IMR-90 (cell line): Measurements from ENCODE around the gene CYP2A13. TPM values are rescaled to one million over a fixed set of nuclear protein-coding genes. Genes with fewer than 3 reads are reported as not detected.
"Not testable (repeated sequence)": the region's sequence is repeated elsewhere in the genome, so short reads cannot be mapped to it uniquely, and the experiment has no call there.

ENCODE experiments used
- ATAC-seq: fragments of 200-7000 bp; cut with Tn5 transposase; 2 replicates; pipeline ENCODE4 v1.9.1; 2020; ENCODE audit warnings: low read depth, mild to moderate bottlenecking, moderate library complexity
- BruUV-seq: library from RNA; stranded (reverse); fragments of 400-500 nt; replicated peaks from 2 replicates; lab custom pipeline; 2021; lab: Mats Ljungman, UMichigan
- CTCF ChIA-PET: fragments of 300-600 bp; formaldehyde crosslinking; extraction: SDS; loops from one replicate; lab custom pipeline; 2021; ENCODE audit warnings: antibody characterized with exemption; lab: Yijun Ruan, JAX
- POLR2A ChIA-PET: fragments of 300-600 bp; sonication (Branson Sonifier 250); formaldehyde crosslinking; loops from one replicate; lab custom pipeline; 2022; ENCODE audit warnings: antibody characterized with exemption; ENCODE audit not compliant: unreplicated experiment; lab: Charles Lee
- DNase-seq: peaks from one replicate; pipeline ENCODE4 v3.0.0; 2013
- H2AFZ ChIP-seq: replicated peaks from 2 replicates; pipeline ENCODE3; 2013; ENCODE audit warnings: low read length, mild to moderate bottlenecking; ENCODE audit not compliant: poor library complexity
- H2AK5ac ChIP-seq: 2 replicates; pipeline ENCODE4 v1.6.1; 2013; ENCODE audit warnings: low read depth, low read length, inconsistent platforms
- H2AK9ac ChIP-seq: replicated peaks from 2 replicates; pipeline ENCODE3; 2013; ENCODE audit warnings: mild to moderate bottlenecking, low read depth, low read length, moderate library complexity; ENCODE audit not compliant: poor library complexity
- H2BK120ac ChIP-seq: 2 replicates; pipeline ENCODE4 v1.6.1; 2013; ENCODE audit warnings: low read depth, low read length, inconsistent platforms
- H2BK15ac ChIP-seq: 3 replicates; pipeline ENCODE4 v1.6.1; 2013; ENCODE audit warnings: low read depth, low read length, inconsistent platforms
- H2BK20ac ChIP-seq: 2 replicates; pipeline ENCODE4 v1.6.1; 2013; ENCODE audit warnings: low read depth, mild to moderate bottlenecking, inconsistent platforms, low read length, moderate library complexity
- H2BK5ac ChIP-seq: 2 replicates; pipeline ENCODE4 v1.6.1; 2013; ENCODE audit warnings: mild to moderate bottlenecking, low read depth, low read length, inconsistent platforms; ENCODE audit not compliant: poor library complexity, severe bottlenecking
- H3K14ac ChIP-seq: replicated peaks from 2 replicates; pipeline ENCODE4 v1.6.1; 2013; ENCODE audit warnings: low read depth, low read length, inconsistent platforms
- H3K18ac ChIP-seq: 2 replicates; pipeline ENCODE4 v1.6.1; 2013; ENCODE audit warnings: low read depth, low read length, control low read depth
- H3K23ac ChIP-seq: 2 replicates; pipeline ENCODE4 v1.6.1; 2013; ENCODE audit warnings: low read depth, low read length, inconsistent platforms
- H3K27ac ChIP-seq: 2 replicates; pipeline ENCODE4 v1.5.1; 2013; ENCODE audit warnings: mild to moderate bottlenecking, control low read depth, low read length; ENCODE audit not compliant: insufficient read depth
- H3K27me3 ChIP-seq: 2 replicates; pipeline ENCODE4 v1.6.1; 2013; ENCODE audit warnings: low read length; ENCODE audit not compliant: control insufficient read depth, insufficient read depth
- H3K36me3 ChIP-seq: 2 replicates; pipeline ENCODE4 v1.6.1; 2013; ENCODE audit warnings: low read length, mixed read lengths; ENCODE audit not compliant: control insufficient read depth, insufficient read depth
- H3K4ac ChIP-seq: 2 replicates; pipeline ENCODE4 v1.6.1; 2013; ENCODE audit warnings: low read depth, low read length, inconsistent platforms
- H3K4me1 ChIP-seq: 2 replicates; pipeline ENCODE4 v1.6.1; 2013; ENCODE audit warnings: low read length, mixed read lengths; ENCODE audit not compliant: control insufficient read depth, insufficient read depth
- H3K4me2 ChIP-seq: 2 replicates; pipeline ENCODE4 v1.6.1; 2013; ENCODE audit warnings: low read depth, mild to moderate bottlenecking, control low read depth, low read length, moderate library complexity
- H3K4me3 ChIP-seq: 2 replicates; pipeline ENCODE4 v1.5.1; 2013; ENCODE audit warnings: low read depth, mild to moderate bottlenecking, control low read depth, low read length, moderate library complexity; ENCODE audit not compliant: insufficient read depth
- H3K56ac ChIP-seq: 2 replicates; pipeline ENCODE4 v1.6.1; 2013; ENCODE audit warnings: low read length, inconsistent platforms; ENCODE audit not compliant: insufficient read depth; ENCODE audit errors: extremely low read depth
- H3K79me1 ChIP-seq, 2 experiments: 2 replicates each; pipeline ENCODE4 v1.6.1; 2013; ENCODE audit warnings: low read length in 2 of 2, inconsistent platforms in 1 of 2, low read depth in 1 of 2
- H3K9ac ChIP-seq: 2 replicates; pipeline ENCODE4 v1.6.1; 2013; ENCODE audit warnings: low read depth, low read length, control low read depth
- H3K9me1 ChIP-seq: 2 replicates; pipeline ENCODE4 v1.6.1; 2013; ENCODE audit warnings: low read length, inconsistent platforms; ENCODE audit not compliant: insufficient read depth
- H3K9me3 ChIP-seq: 2 replicates; pipeline ENCODE4 v1.6.1; 2013; ENCODE audit warnings: low read length; ENCODE audit not compliant: control insufficient read depth, insufficient read depth
- H4K20me1 ChIP-seq: 2 replicates; pipeline ENCODE4 v1.6.1; 2013; ENCODE audit warnings: low read length, inconsistent platforms; ENCODE audit not compliant: insufficient read depth
- H4K5ac ChIP-seq: 2 replicates; pipeline ENCODE4 v1.6.1; 2013; ENCODE audit warnings: mild to moderate bottlenecking, low read depth, low read length, control low read depth
- H4K8ac ChIP-seq, 2 experiments: 2 replicates each; pipeline ENCODE4 v1.6.1; 2013; ENCODE audit warnings: low read depth in 2 of 2, low read length in 2 of 2, control low read depth in 1 of 2, inconsistent platforms in 1 of 2
- H4K91ac ChIP-seq: 2 replicates; pipeline ENCODE4 v1.6.1; 2013; ENCODE audit warnings: low read depth, low read length, inconsistent platforms; ENCODE audit not compliant: insufficient read depth
- CEBPB ChIP-seq: IDR thresholded peaks from 2 replicates; pipeline ENCODE4 v1.6.1; 2012; ENCODE audit warnings: low read depth, low read length, improper control_type of control experiment
- CTCF ChIP-seq: conservative IDR thresholded peaks from 2 replicates; pipeline ENCODE4 v1.5.1; 2012; ENCODE audit warnings: mild to moderate bottlenecking, low read depth, low read length, improper control_type of control experiment
- FOS ChIP-seq: fragments of 150-350 bp; IDR thresholded peaks from 2 replicates; pipeline ENCODE4 v1.6.1; 2016; ENCODE audit warnings: low read depth, low read length
- RFX5 ChIP-seq: IDR thresholded peaks from 2 replicates; pipeline ENCODE4 v1.8.0; 2012; ENCODE audit warnings: low read depth, mild to moderate bottlenecking, low read length, moderate library complexity
- SMC3 ChIP-seq: fragments of 150-350 bp; IDR thresholded peaks from 2 replicates; pipeline ENCODE4 v1.6.1; 2016; ENCODE audit warnings: low read depth, mild to moderate bottlenecking, antibody characterized with exemption, low read length, moderate library complexity
- WGBS, 2 experiments: methylation state at CpG; one replicate each; pipeline versions ENCODE4 v1.1.5 to v1.1.7; 2013; ENCODE audit warnings: missing lambda C conversion rate in 2 of 2; ENCODE audit not compliant: insufficient read length in 1 of 2; ENCODE audit errors: extremely low coverage in 2 of 2; 5-methylcytosine and 5-hydroxymethylcytosine counted together
- dilution Hi-C: fragments of 300-500 bp; cut with HindIII; formaldehyde crosslinking; loops from one replicate; pipeline ENCODE4 v1.14.3; 2018; ENCODE audit warnings: low sequenced_read_pairs; ENCODE audit not compliant: unreplicated experiment
- in situ Hi-C: fragments of 300-500 bp; cut with MboI; formaldehyde crosslinking; loops from 3 replicates; pipeline ENCODE4 v1.14.3; 2019; ENCODE audit warnings: low sequenced_read_pairs, inconsistent platforms, mixed read lengths
- intact Hi-C: fragments of 100-400 bp; cut with micrococcal nuclease; formaldehyde crosslinking; loops from 2 replicates; pipeline ENCODE4 v1.10.0; 2022
- polyA plus RNA-seq, 3 experiments: library from polyadenylated mRNA; depleted of rRNA; stranded (reverse); fragments of >200 nt; gene quantifications; 2 replicates each; pipeline ENCODE4 v1.2.3, GENCODE V29; 2012; ENCODE audit warnings: low replicate concordance in 1 of 3
- total RNA-seq: library from RNA; depleted of rRNA; stranded (reverse); fragments of >200 nt; gene quantifications from 2 replicates; pipeline ENCODE4 v1.2.3, GENCODE V29; 2012
- TF ChIP-seq, protein P1 (sequence below): fragments of 150-350 bp; IDR thresholded peaks from 2 replicates; pipeline ENCODE4 v1.6.1; 2016; ENCODE audit warnings: low read depth, mild to moderate bottlenecking, low read length, moderate library complexity, borderline replicate concordance

Gene CYP2A13
- total and polyA plus RNA-seq, 2 of the 4 experiments (the other 2 are of a cell fraction): not detected

GRCh38 chr19:41098762-41099161 lies 10.5 kb downstream of the CYP2A13 start:
- Histone ChIP-seq H3K18ac (no peak overlapping the region), H3K4me1 (no peaks in the 10 kb centered on the region), H2BK120ac (no peak overlapping the region), H2AK5ac (no peak overlapping the region), H3K14ac (no peak overlapping the region), H4K91ac (no peak overlapping the region), H2AK9ac (no peak overlapping the region), H4K8ac (no peak overlapping the region), H3K27ac (no peak overlapping the region), H3K27me3 (peaks cover 3% of the 10 kb centered on the region; the same call in 1 of the 2 replicates), H3K9me1 (no peaks in the 10 kb centered on the region), H3K23ac (no peak overlapping the region), H3K56ac (no peak overlapping the region), H2BK5ac (no peak overlapping the region), H3K4me3 (no peak overlapping the region), H4K20me1 (no peaks in the 10 kb centered on the region), H3K9ac (no peak overlapping the region), H4K5ac (no peak overlapping the region), H3K79me1 (no peaks in the 10 kb centered on the region), H3K4me2 (no peak overlapping the region), H2BK20ac (no peak overlapping the region), H2BK15ac (no peak overlapping the region), H3K36me3 (no peaks in the 10 kb centered on the region), H3K9me3 (no peaks in the 10 kb centered on the region), H2AFZ (no peak overlapping the region), H3K4ac (no peak overlapping the region)
- ChIA-PET CTCF (no interaction called here), POLR2A (no interaction called here)
- WGBS, 2 experiments: 43% methylated on average over 1 of the region's 5 CpGs; no CpG with 5 or more reads in 1 of the 2 experiments
- no TSS peak for BruUV-seq
- no peak for TF ChIP-seq FOS
- no peak for TF ChIP-seq RFX5
- TF ChIP-seq CTCF: no peak
- no peak for TF ChIP-seq SMC3
- TF ChIP-seq CEBPB: no peak
- TF ChIP-seq, protein P1, sequence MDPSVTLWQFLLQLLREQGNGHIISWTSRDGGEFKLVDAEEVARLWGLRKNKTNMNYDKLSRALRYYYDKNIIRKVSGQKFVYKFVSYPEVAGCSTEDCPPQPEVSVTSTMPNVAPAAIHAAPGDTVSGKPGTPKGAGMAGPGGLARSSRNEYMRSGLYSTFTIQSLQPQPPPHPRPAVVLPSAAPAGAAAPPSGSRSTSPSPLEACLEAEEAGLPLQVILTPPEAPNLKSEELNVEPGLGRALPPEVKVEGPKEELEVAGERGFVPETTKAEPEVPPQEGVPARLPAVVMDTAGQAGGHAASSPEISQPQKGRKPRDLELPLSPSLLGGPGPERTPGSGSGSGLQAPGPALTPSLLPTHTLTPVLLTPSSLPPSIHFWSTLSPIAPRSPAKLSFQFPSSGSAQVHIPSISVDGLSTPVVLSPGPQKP: no peak
- in situ Hi-C loops (no loop called here), intact Hi-C loops (no loop called here), dilution Hi-C loops (no loop called here)
- no peak for DNase-seq
- no peak for ATAC-seq

DNA sequence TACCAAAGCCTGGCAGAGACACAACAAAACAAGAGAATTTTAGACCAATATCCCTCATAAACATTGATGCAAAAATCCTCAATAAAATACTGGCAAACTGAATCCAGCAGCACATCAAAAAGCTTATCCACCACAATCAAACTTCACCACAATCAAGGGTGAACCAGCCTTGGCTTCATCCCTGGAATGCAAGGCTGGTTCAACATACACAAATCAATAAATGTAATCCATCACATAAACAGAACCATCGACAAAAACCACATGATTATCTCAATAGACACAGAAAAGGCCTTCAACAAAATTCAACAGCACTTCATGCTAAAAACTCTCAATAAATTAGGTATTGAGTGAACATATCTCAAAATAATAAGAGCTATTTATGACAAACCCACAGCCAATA lies 14.0 kb downstream of the CYP2A13 start:
- ATAC-seq, DNase-seq, H3K4me3 ChIP-seq, H3K14ac ChIP-seq, H3K56ac ChIP-seq, H3K36me3 ChIP-seq, H3K27ac ChIP-seq, H2AK5ac ChIP-seq, H4K91ac ChIP-seq, H3K4me1 ChIP-seq, H2BK15ac ChIP-seq, H3K9ac ChIP-seq, H3K9me1 ChIP-seq, H3K27me3 ChIP-seq, H3K18ac ChIP-seq, dilution Hi-C loops, H2BK120ac ChIP-seq, H4K8ac ChIP-seq, H2AK9ac ChIP-seq, H2BK20ac ChIP-seq, CTCF ChIA-PET, H2BK5ac ChIP-seq, H4K5ac ChIP-seq, H2AFZ ChIP-seq, H3K4ac ChIP-seq, H3K23ac ChIP-seq, H3K4me2 ChIP-seq, in situ Hi-C loops, H3K9me3 ChIP-seq, intact Hi-C loops, BruUV-seq, POLR2A ChIA-PET, H3K79me1 ChIP-seq, H4K20me1 ChIP-seq: not testable (repeated sequence)
- no CpG with 5 or more reads among the region's 1 CpG for WGBS, 2 experiments
